ENCODE results near the gene EZR. TPM values are rescaled to one million over a fixed set of nuclear protein-coding genes. Genes with fewer than 3 reads are reported as not detected.
"Not testable (repeated sequence)": the region's sequence is repeated elsewhere in the genome, so short reads cannot be mapped to it uniquely, and the experiment has no call there.

Gene EZR
- total and polyA plus RNA-seq, 2 donors, result 95.1 to 122 TPM

DNA sequence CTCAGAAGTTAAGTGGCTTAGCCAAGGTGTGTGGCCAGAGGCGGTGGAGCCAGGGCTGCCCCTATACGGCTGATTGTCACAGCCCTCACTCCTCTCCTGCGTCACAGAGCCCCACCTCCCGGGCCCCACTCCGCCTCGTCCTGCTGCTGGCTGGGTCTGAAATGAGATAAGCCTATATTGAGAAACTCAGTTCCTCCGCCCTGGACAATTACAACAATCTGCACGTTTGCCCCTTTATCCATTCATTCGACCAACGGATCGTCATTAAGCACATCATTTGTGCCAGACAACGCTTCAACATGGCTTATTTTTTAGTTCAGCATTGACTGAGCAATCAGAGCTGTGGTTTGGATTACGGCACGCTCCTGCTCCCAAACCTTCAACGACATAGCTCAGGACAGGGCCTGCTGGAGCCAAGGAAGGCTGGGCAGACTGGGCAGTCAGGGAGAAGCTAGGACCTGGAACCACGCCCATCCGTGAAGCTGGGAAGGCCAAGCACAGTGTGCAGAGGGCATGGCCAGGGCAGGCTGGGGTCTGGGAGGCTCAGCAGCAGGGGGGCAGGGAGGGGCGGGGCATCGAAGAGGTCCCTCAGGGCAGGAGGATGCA is 16.6 kb upstream of the EZR start:
- Histone ChIP-seq H3K36me3 (ENCODE audit: insufficient read depth) (no peaks in the 10 kb centered on the region), H3K4me1 (ENCODE audit: insufficient read depth) (no peaks in the 10 kb centered on the region), H3K27ac (ENCODE audit: low read depth) (no peak overlapping the region), H3K4me3 (ENCODE audit: low read depth, low read length) (no peak overlapping the region)
- no peak for DNase-seq (ENCODE audit: extremely low spot score)
- 24% methylated on average over 19 of the region's 19 CpGs for WGBS

DNA sequence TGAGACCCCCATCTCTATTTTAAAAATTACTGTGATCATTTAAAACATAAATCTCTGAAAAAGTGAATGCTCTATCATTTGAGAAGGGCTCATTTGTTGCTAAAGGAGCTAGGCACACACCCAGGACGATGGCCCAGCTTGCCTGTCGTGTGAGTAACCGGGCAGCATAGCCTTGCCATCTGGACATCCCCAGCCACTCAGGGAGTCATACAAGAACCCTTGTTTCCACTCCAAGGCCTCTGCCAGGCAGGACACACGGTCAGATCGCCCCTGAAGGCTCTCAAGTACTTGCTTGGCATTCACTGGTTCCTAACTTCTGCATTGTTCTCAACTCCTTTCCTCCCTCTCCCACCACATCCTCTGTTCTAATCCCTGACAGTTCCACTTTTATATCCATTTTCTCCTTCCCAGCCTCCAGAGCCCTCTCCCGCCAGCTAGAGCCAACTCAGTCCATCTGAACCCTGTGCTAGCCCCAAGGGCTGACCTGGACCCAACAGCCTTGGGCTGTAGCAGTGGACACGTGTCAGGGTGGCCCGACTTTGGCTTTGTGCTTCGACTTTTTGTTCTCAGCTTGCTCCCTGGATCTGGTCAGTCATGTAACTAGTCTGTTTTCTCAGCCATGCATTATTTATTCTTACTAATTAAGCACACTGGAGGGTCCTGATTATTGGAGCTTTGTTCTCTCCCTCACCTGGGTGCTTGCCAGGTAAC is 15.7 kb upstream of the EZR start:
- Histone ChIP-seq H3K36me3 (ENCODE audit: insufficient read depth) (no peaks in the 10 kb centered on the region), H3K4me3 (ENCODE audit: low read depth, low read length) (no peak overlapping the region), H3K27ac (ENCODE audit: low read depth) (no peak overlapping the region), H3K4me1 (ENCODE audit: insufficient read depth) (no peaks in the 10 kb centered on the region)
- no peak for DNase-seq (ENCODE audit: extremely low spot score)
- WGBS, result 92% methylated on average over 9 of the region's 9 CpGs

- H3K27ac ChIP-seq (ENCODE audit: low read depth); H3K36me3 ChIP-seq (ENCODE audit: insufficient read depth); H3K4me1 ChIP-seq (ENCODE audit: insufficient read depth); DNase-seq (ENCODE audit: extremely low spot score); H3K4me3 ChIP-seq (ENCODE audit: low read depth, low read length): not testable (repeated sequence)
- WGBS, result 90% methylated on average over 9 of the region's 9 CpGs
These were observed 13.6 kb upstream of the EZR start for GRCh38 chr6:158832807-158833206.

DNA sequence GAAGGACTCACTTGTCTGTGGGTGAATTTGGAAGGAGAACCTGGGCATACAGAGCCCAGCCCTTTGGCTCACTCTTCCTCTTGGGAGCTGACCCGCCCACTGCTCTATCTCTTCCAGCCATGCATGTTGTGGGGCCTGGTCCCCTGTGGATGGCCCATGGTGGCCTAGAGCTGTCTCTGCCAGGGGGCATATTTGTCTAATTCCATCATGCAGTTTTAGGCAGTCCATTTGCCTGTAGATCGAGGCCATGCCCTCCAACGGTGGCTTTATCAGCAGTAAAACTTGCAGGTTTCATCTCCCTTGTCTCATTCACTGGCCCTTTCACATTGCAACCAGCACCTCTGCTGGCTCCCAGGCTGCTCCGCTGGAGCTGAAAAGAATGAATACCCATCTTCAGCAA is 12.9 kb upstream of the EZR start:
- Histone ChIP-seq H3K4me1 (ENCODE audit: insufficient read depth) (no peaks in the 10 kb centered on the region), H3K4me3 (ENCODE audit: low read depth, low read length) (no peak overlapping the region), H3K36me3 (ENCODE audit: insufficient read depth) (no peaks in the 10 kb centered on the region), H3K27ac (ENCODE audit: low read depth) (no peak overlapping the region)
- no peak for DNase-seq (ENCODE audit: extremely low spot score)
- 70% methylated on average over 4 of the region's 4 CpGs for WGBS

DNA sequence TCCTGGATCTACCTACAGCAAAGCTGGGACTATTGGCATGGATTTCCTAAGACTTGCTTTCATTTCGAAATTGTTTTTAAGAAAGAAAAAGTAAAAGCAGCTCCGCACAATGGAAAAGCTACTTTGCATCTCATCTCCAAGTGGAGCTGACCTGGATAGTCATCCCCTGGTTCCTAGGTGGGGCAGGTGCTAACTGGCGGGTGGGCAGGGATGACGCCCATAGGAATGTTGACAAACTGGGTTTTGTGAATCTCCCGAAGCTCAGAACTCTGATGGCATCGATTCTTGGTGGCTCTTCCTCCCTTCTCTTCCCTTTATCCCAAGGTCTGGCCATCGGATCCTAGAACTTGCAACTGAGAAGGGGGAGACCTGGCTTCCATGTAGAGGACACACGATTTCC is 12.4 kb upstream of the EZR start:
- no peak overlapping the region for H3K27ac ChIP-seq (ENCODE audit: low read depth)
- DNase-seq (ENCODE audit: extremely low spot score), result no peak
- WGBS, result 93% methylated on average over 8 of the region's 8 CpGs
- H3K4me3 ChIP-seq (ENCODE audit: low read depth, low read length), result no peak overlapping the region
- no peaks in the 10 kb centered on the region for H3K4me1 ChIP-seq (ENCODE audit: insufficient read depth)
- H3K36me3 ChIP-seq (ENCODE audit: insufficient read depth), result no peaks in the 10 kb centered on the region

DNA sequence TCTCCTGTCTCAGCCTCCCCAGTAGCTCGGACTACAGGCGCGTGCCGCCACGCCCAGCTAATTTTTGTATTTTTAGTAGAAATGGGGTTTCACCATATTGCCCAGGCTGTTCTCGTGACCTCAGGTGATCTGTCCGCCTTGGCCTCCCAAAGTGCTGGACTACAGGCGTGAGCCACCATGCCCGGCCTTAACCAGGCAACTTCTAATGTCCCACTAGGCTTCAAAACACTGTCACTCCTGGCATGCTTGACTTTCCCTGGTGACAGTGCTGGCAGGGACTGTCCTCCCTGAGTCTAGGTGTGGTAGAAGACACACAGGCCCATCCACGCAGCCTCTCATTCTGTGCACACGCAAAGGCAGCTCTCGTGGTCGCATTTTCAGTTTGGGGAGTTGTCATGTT is 11.6 kb upstream of the EZR start:
- H3K4me1 ChIP-seq (ENCODE audit: insufficient read depth), result no peaks in the 10 kb centered on the region
- WGBS, result 98% methylated on average over 13 of the region's 13 CpGs
- no peaks in the 10 kb centered on the region for H3K36me3 ChIP-seq (ENCODE audit: insufficient read depth)
- no peak for DNase-seq (ENCODE audit: extremely low spot score)
- no peak overlapping the region for H3K4me3 ChIP-seq (ENCODE audit: low read depth, low read length)
- no peak overlapping the region for H3K27ac ChIP-seq (ENCODE audit: low read depth)

- no peak for DNase-seq (ENCODE audit: extremely low spot score)
- WGBS, result 82% methylated on average over 7 of the region's 7 CpGs
- H3K36me3 ChIP-seq (ENCODE audit: insufficient read depth), result no peaks in the 10 kb centered on the region
These were observed 9.6 kb upstream of the EZR start for GRCh38 chr6:158828807-158829206.

DNA sequence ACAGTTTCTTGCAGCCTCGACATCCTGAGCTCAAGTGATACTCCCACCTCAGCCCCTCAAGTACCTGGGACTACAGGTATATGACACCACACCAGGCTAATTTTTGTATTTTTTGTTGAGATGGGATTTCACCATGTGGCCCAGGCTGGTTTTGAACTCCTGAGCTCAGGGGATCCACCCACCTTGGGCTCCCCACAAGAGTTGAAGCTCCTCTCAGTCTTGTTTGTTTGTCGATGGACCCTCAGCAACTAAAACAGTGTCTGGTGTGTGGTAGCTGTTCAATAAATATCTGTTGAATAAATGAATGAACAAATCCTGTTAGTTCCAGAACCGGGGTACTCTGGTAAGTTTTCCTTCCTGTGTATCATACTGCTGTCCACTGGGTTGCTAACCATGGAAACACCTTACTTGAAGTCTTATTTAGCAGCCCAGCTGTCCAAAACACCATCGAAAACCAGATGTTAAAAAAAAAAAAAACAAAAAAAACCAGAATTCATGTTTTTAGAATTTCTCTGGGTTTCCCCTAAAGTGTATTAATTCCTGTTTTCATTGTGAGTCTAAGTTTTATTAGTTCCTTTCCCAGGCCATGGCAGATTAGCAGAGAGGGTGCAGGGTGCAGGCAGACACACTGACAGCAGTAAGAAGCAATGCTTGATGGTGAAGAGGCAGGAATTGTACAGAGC is 7.8 kb upstream of the EZR start:
- WGBS, result 85% methylated on average over 4 of the region's 4 CpGs
- no peaks in the 10 kb centered on the region for H3K4me1 ChIP-seq (ENCODE audit: insufficient read depth)
- no peak overlapping the region for H3K27ac ChIP-seq (ENCODE audit: low read depth)
- no peak overlapping the region for H3K4me3 ChIP-seq (ENCODE audit: low read depth, low read length)
- no peak for DNase-seq (ENCODE audit: extremely low spot score)
- H3K36me3 ChIP-seq (ENCODE audit: insufficient read depth), result no peaks in the 10 kb centered on the region

More at GRCh38 chr6:158828807-158829206, 9.6 kb upstream of the EZR start:
- Histone ChIP-seq H3K4me3 (ENCODE audit: low read depth, low read length) (no peak overlapping the region), H3K4me1 (ENCODE audit: insufficient read depth) (no peaks in the 10 kb centered on the region), H3K27ac (ENCODE audit: low read depth) (no peak overlapping the region)

GRCh38 chr6:158825951-158826306 is 6.8 kb upstream of the EZR start:
- Histone ChIP-seq H3K4me1 (ENCODE audit: insufficient read depth) (no peaks in the 10 kb centered on the region), H3K4me3 (ENCODE audit: low read depth, low read length) (no peak overlapping the region), H3K27ac (ENCODE audit: low read depth) (no peak overlapping the region), H3K36me3 (ENCODE audit: insufficient read depth) (no peaks in the 10 kb centered on the region)
- 17% methylated on average over 9 of the region's 9 CpGs for WGBS
- DNase-seq (ENCODE audit: extremely low spot score), result no peak

DNA sequence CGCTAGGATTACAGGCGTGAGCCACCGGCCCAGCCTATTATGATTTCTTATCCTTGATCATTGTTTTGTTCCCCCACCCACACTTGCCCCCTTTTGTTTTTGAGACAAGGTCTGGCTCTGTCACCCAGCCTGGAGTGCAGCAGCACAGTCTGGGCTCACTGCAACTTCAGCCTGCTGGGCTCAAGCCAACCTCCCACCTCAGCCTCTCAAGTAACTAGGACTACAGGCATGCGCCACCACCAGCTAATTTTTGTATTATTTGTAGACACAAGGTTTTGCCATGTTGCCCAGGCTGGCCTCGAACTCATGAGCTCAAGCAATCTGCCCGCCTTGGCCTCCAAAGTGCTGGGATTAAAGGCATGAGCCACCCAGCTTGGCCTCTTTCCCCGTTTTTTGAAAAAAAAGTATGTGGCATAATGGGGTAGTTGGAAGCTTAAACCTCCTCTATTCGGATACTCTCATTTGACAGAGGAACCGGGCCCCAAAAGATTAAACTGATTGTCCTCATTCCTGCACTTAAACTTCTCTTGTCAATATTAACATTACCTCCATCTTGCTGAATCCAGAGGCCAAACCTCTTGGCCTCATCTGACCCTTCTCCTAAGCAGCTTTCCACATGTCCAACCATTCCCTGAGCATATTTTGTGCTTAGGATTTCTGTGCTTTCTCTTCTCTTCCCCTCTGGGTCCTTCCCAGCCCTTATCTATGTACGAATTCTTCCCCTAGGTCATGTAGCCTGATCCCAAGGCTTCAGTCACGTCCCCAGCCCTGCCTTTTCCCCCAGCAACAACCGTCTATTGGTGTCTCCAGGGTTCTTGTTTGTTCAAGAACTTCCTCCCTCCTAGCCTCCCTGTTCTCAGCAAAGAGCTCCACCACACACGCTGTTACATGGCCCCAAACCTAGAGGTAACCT is 6.1 kb upstream of the EZR start:
- WGBS, result 72% methylated on average over 13 of the region's 13 CpGs
- H3K36me3 ChIP-seq (ENCODE audit: insufficient read depth), result no peaks in the 10 kb centered on the region
- DNase-seq (ENCODE audit: extremely low spot score), result no peak
- peak overlapping the region; percentile 27 for H3K27ac ChIP-seq (ENCODE audit: low read depth)
- H3K4me3 ChIP-seq (ENCODE audit: low read depth, low read length), result no peak overlapping the region
- H3K4me1 ChIP-seq (ENCODE audit: insufficient read depth), result no peaks in the 10 kb centered on the region

DNA sequence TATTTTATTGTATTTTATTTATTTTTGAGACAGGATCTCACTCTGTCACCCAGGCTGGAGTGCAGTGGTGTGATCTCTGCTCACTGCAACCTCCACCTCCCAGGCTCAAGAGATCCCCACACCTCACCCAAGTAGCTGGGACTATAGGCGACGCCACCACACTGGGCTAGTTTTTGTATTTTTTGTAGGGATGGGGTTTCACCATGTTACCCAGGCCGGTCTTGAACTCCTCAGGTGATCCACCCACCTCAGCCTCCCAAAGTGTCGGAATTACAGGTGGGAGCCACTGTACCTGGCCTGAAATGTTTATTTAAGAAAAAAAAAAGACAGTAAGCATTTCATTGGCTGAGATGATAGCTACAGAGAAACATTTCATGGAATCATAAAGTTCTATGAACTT is 4.4 kb upstream of the EZR start:
- DNase-seq (ENCODE audit: extremely low spot score); H3K27ac ChIP-seq (ENCODE audit: low read depth); H3K4me1 ChIP-seq (ENCODE audit: insufficient read depth); H3K4me3 ChIP-seq (ENCODE audit: low read depth, low read length); H3K36me3 ChIP-seq (ENCODE audit: insufficient read depth): not testable (repeated sequence)
- 98% methylated on average over 4 of the region's 4 CpGs for WGBS

GRCh38 chr6:158819977-158820622 is 932 bp upstream of the EZR start:
- H3K4me3 ChIP-seq (ENCODE audit: low read depth, low read length), result no peak overlapping the region
- H3K27ac ChIP-seq (ENCODE audit: low read depth), result no peak overlapping the region
- H3K4me1 ChIP-seq (ENCODE audit: insufficient read depth), result no peaks in the 10 kb centered on the region
- no peak for DNase-seq (ENCODE audit: extremely low spot score)
- no peaks in the 10 kb centered on the region for H3K36me3 ChIP-seq (ENCODE audit: insufficient read depth)
- WGBS, result 91% methylated on average over 6 of the region's 6 CpGs

DNA sequence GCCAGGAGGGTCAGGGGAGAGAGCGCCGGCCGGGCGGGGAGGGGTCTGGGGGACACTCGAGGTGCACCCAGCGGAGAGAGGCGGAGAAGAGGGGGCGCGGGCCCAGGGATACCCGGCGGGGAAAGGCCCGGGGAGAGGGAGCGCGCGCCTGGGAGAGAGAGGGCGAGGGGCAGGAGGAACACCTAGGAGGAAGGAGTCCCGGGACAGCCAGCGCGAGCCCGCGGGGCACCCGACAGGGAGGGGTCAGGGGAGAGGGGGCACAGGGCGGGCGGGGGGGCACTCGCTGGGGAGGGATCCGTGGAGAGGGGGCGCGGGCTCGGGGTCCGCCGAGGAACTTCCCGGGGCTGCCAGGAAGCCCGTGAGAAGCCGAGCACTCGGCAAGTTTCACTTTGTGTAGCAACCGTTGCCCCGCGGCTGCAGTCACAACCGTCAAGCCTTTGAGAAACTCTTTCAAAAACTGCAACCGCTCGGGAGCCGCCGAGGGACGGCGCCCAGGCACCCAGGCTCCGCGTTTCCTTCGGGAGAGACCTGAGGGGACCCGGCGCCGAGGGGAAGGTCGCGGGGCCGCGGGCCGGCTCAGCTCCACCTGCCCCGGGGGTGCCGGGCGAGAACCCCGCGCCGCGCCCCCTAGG is 471 bp downstream of the EZR start:
- DNase-seq (ENCODE audit: extremely low spot score), result no peak
- peak overlapping the region; percentile 97 for H3K27ac ChIP-seq (ENCODE audit: low read depth)
- H3K4me1 ChIP-seq (ENCODE audit: insufficient read depth), result no peaks in the 10 kb centered on the region
- H3K36me3 ChIP-seq (ENCODE audit: insufficient read depth), result no peaks in the 10 kb centered on the region
- WGBS, result under 1% methylated on average over 63 of the region's 63 CpGs
- peak overlapping the region; percentile 91 for H3K4me3 ChIP-seq (ENCODE audit: low read depth, low read length)

Measured in urinary bladder (tissue), 4 donors.